Stimulated activated CD8-positive, alpha-beta memory T cell treated with anti-CD3 and anti-CD28 coated beads, Interleukin-12 subunit alpha, Interleukin-12 subunit beta, amount 100 ng/mL, for 1 hour (primary cell): ENCODE measurements around the gene ADAMTS15.
A peak's percentile ranks its signal among the peaks of the same experiment; 100 is the strongest.
"Not testable (repeated sequence)": the region's sequence is repeated elsewhere in the genome, so short reads cannot be mapped to it uniquely, and the experiment has no call there.

Experiments
- DNase-seq: peaks from one replicate; pipeline ENCODE4 v3.0.0-alpha.2; 2020; ENCODE audit warnings: low read depth

The ADAMTS15 gene

GRCh38 chr11:130434521-130435223, 13.8 kb upstream of the ADAMTS15 start:
- peak; percentile 41 for DNase-seq

GRCh38 chr11:130435671-130436070, 12.8 kb upstream of the ADAMTS15 start:
- no peak for DNase-seq

GRCh38 chr11:130436171-130436570, 12.3 kb upstream of the ADAMTS15 start:
- no peak for DNase-seq

GRCh38 chr11:130437848-130438247, 10.6 kb upstream of the ADAMTS15 start:
- no peak for DNase-seq

GRCh38 chr11:130438401-130439159, 9.9 kb upstream of the ADAMTS15 start:
- DNase-seq: not testable (repeated sequence)

- DNase-seq: no peak
Measured at GRCh38 chr11:130439160-130439519, 9.3 kb upstream of the ADAMTS15 start.

- DNase-seq: no peak
Measured at GRCh38 chr11:130439876-130440275, 8.6 kb upstream of the ADAMTS15 start.

- no peak for DNase-seq
Measured at GRCh38 chr11:130441719-130442118, 6.7 kb upstream of the ADAMTS15 start.

- no peak for DNase-seq
Measured at GRCh38 chr11:130442737-130443136, 5.7 kb upstream of the ADAMTS15 start.

GRCh38 chr11:130445788-130446187, 2.7 kb upstream of the ADAMTS15 start:
- no peak for DNase-seq

GRCh38 chr11:130448039-130448415, 418 bp upstream of the ADAMTS15 start:
- DNase-seq: no peak

- no peak for DNase-seq
Measured at GRCh38 chr11:130449310-130449990, 1.0 kb downstream of the ADAMTS15 start.

- DNase-seq: no peak
Measured at GRCh38 chr11:130449996-130450769, 1.7 kb downstream of the ADAMTS15 start.

- no peak for DNase-seq
Measured at GRCh38 chr11:130451231-130452019, 3.0 kb downstream of the ADAMTS15 start.

- DNase-seq: no peak
Measured at GRCh38 chr11:130452176-130452575, 3.7 kb downstream of the ADAMTS15 start.

- no peak for DNase-seq
Measured at GRCh38 chr11:130452940-130453339, 4.5 kb downstream of the ADAMTS15 start.

- DNase-seq: no peak
Measured at GRCh38 chr11:130454491-130455252, 6.2 kb downstream of the ADAMTS15 start.

- no peak for DNase-seq
Measured at GRCh38 chr11:130455483-130456127, 7.2 kb downstream of the ADAMTS15 start.

- DNase-seq: no peak
Measured at GRCh38 chr11:130456286-130456685, 7.8 kb downstream of the ADAMTS15 start.
